ENCODE measurements around the gene PCBP2.

Gene PCBP2

DNA sequence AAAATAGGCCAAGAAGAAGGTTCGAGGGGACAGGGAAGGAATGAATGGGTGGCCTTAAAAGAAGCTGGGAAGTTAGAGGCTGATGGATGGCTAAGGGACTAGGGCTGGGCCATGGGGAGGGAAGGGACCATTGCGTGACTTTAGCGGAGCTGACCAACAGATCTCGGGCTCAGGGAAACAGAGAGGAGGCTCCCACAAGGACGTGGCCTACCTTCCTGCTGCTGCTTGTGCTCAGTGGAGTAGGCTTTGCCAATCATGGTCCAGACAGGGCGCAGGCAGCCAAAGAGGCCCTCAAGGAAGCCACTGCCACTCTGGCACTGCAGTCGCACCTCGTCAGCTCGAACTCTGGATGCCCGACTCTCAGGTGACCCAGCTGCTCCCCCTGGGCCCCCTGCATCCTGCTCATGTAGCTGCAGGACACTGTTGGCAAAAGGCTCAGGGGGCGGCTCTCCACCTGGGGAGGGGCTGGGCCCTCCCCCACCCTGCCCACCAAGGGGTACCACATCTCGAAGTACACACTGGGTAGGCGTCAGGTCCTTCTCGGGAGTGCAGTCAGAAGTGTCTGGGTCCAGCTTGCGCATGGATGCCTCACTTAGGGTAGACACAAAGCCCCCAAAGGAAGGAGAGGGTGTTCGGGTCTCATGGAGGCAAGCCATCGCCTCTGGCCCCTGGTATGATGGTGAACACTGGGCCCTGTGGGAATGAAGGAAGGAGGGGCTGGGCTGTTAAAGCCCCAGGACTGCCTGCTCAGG, 35.0 kb downstream of the PCBP2 start:
- peak overlapping the region in 2 of 21 experiments; percentile 12 to 56 for H3K27ac ChIP-seq

DNA sequence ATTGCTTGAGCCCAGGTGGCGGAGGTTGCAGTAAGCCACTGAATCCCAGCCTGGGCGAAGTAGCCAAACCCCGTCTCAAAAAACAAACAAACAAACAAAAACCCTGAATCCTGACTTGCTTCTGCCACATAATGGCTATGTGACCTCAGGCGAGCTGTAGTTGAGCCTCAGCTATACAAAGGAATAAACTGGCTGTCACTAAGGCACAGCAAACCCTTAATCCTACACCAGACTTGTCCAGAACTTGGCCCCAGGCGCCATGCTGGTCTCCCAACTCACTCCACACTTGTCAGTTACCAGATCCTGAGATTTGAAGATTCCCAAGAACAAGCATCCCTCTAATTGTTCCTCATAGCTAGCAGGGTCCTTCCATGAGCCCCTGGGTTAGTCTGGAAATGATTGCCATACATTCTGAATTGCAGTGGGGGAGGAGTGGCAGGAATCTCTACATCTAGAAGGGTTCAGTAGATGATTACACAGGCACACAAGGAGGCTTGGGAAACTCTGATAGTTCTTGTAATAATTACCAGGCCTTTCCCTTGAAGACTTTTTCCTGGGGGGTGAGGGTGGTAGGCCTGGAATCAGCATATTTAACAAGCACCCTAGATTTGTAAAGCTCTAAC, 37.5 kb downstream of the PCBP2 start:
- no peak overlapping the region for H3K27ac ChIP-seq
- no peak overlapping the region for H3K4me3 ChIP-seq

More for the DNA sequence above, 35.0 kb downstream of the PCBP2 start:
- no peak overlapping the region for H3K4me3 ChIP-seq

DNA sequence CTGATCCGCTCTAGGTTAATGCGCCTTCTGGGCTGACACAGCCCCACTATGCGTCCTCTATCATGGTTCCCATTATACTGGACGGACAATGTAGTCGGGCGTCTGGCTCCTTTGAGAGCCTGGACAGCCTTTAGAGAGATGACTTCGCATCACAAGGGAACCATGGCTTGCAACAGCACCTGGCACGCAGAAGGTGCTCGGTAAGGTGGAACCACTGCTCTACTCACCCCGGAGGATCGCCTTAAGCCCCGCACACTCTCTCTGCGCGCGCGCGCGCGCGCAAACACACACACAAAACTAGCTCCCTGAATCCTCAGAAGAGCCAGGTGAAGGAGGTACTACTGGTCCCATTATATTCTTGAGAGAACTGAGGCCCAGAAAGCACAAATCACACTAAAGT, 40.3 kb downstream of the PCBP2 start:
- H3K27ac ChIP-seq, result peak overlapping the region in 20 of 21 experiments; percentile 39 to 88 (median 78)
- peak overlapping the region in 6 of 7 experiments; percentile 35 to 58 (median 45) for H3K4me3 ChIP-seq

DNA sequence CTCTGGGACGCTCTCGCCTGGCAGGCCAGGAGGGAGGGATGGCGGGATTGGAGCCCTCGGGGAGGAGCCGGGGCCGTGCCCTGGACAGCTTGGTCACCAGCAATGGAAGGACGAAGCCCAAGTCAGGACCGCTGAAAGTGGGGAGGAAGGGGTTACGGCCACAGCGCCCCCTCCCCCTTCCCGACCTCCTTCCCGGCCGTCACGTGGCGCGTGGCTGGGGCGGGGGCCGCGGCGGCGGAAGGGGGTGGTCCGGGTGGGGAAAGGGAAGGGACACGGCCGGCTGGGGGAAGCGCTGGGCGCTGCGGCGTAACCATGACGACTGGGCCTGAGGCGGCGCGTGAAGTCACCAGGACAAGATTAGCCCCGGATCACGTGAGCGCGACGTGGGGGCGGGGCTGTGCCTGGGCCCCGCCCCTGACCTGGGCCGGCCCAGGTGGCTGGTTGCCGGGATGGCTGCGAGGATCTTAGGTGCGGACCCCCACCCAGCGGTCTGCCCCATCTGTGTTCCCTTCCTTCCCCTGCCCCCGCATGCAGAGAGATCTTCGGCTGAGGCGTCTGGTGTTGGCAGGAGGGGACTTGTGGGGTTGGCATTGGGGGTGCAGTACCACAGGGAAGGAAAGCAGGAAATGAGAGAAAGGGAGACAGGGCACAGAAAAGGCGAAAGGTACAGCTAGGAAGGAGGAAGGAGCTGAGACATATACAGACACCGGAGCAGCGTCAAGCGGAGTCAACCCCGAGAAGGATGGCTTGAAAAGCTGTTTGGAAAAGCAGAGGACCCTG, 41.1 kb downstream of the PCBP2 start:
- peak overlapping the region; percentile 39 to 88 (median 78) for H3K27ac ChIP-seq
- H3K4me3 ChIP-seq, result peak overlapping the region; percentile 29 to 58 (median 44)

DNA sequence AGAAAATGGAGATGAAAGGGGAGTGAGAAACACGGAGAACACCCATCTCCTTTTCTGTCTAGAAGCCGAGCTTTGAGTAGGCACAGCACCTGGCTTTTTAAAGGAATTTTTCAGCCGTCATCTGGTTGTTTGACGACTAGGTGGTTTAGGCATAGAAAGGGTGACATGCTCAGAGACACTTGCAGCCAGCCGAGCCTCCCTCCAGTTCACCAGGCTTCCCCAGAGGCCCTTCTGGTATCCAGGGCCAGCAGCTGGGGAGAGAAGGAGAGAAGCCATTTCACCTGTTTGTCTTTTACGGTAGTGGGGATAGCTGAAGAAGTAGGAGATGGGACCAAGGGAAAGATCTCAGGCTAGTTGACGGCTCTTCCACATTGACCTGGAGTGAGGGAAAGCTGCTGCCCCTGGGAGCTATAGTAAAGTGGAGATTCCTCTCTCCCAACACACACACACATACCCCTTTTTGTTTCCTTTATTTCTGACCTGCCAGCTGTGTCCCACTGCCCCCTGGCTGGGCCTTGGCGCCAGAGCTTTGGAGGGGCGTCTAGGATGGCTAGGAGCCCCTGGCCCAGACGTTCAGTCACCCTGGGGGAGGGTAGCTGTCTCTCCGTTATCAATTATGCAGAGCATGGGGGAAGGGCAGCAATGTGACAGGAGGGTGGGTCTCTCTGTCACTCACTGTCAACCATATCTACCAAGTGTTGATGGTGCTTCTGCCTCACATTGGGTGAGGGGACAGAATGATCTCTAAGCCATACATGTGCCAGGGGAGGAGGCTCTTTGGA, 41.9 kb downstream of the PCBP2 start:
- H3K4me3 ChIP-seq, result peak overlapping the region in 6 of 7 experiments; percentile 35 to 58 (median 45)
- peak overlapping the region in 18 of 21 experiments; percentile 59 to 88 (median 79) for H3K27ac ChIP-seq

DNA sequence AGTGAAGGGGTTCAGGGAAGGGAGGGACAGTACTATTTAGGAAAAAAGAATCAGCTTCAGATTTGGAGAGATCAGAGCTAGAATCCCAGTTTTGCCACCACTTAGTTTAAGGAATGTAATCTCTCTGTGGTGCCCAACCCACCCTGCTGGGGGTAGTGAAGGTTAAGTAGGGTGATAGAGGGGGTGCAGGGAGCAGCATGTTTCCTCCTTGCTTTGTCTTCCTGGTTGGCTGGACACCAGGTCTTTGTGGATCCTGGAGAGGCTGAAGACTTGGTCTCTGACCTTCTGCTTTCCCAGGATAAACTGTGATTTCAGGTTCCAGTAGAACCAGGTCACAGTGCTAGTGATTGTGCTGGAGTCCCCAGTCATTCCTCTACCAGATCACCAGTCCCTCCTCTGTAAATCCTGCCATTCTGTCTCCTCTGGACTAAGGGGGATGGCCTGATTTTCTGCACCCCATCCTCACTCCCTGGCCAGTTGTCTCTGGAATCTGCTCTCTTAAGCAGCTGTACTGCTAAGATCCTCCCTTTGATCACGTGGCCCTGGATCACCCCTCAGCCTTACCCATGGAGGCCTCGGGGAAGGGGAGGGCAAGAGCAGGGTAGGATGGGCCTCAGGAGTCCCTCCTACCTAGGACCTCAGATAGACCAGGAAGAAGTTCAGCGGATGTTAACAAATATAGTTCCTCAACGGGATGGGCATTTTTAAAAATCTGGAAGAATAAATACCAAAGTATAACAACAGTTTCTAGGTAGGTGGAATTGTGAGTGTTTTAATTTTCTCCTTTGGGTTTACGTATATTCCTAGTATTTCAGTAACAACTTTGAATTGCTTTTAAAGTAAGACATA, 44.2 kb downstream of the PCBP2 start:
- H3K27ac ChIP-seq, result peak overlapping the region in 10 of 21 experiments; percentile 6 to 71 (median 58)
- no peak overlapping the region for H3K4me3 ChIP-seq

DNA sequence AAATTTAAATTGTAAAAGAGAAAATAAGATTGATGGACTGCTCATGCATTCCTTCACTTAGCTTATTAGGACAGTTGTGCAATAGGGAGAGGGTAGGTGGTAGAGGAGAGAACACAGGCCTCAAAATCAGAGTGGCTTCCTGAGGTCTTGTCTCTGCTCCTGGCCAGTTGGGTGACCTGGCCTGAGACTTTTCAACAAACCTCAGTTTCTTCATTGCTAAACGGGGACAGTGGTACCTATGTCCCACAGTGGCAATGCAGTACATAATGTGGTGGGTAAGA, 44.8 kb downstream of the PCBP2 start:
- Histone ChIP-seq H3K27ac (peak overlapping the region in 7 of 21 experiments; percentile 6 to 71 (median 49)), H3K4me3 (no peak overlapping the region)

DNA sequence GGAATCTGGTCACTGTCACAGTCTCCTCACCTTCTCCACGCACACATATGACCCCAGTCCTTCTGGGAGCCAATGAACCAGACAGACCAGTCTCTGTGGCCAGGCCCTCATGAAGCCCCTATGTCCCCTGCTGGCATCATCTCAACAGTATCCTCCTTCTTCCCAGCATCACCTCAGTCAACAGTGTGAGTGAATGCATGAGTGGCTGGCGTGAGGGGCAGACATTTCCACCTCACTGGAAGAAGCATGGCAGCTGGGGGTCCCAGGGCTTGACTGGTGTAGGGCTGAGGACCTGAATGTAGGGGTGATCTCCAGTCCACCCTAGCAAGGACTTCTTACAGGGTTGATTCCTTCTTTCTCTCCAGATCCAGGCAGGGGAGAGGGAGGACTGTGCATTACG, 45.6 kb downstream of the PCBP2 start:
- Histone ChIP-seq H3K4me3 (no peak overlapping the region), H3K27ac (peak overlapping the region in 3 of 21 experiments; percentile 5 to 49 (median 8))

DNA sequence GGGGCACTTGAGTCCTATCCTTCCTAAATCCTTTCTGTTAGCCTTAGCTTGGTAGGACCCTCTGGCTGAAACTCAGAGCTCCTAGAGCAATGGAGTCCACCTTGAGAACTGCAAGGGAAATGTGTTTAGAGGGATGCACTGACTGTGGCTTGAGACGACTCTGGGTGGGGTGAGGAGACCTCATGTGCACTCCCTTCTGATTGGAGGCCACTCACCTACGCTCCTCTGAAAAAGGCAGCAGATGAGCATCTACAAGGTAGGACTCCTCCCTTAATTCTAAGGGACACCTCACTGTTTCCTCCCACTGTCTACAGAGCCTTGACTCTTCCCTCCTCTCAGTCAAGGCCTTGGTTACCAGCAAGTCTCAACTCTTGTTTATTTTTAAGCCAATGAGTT, 46.3 kb downstream of the PCBP2 start:
- Histone ChIP-seq H3K4me3 (peak overlapping the region in 1 of 7 experiments; percentile 70), H3K27ac (peak overlapping the region in 5 of 21 experiments; percentile 12 to 95 (median 91))

DNA sequence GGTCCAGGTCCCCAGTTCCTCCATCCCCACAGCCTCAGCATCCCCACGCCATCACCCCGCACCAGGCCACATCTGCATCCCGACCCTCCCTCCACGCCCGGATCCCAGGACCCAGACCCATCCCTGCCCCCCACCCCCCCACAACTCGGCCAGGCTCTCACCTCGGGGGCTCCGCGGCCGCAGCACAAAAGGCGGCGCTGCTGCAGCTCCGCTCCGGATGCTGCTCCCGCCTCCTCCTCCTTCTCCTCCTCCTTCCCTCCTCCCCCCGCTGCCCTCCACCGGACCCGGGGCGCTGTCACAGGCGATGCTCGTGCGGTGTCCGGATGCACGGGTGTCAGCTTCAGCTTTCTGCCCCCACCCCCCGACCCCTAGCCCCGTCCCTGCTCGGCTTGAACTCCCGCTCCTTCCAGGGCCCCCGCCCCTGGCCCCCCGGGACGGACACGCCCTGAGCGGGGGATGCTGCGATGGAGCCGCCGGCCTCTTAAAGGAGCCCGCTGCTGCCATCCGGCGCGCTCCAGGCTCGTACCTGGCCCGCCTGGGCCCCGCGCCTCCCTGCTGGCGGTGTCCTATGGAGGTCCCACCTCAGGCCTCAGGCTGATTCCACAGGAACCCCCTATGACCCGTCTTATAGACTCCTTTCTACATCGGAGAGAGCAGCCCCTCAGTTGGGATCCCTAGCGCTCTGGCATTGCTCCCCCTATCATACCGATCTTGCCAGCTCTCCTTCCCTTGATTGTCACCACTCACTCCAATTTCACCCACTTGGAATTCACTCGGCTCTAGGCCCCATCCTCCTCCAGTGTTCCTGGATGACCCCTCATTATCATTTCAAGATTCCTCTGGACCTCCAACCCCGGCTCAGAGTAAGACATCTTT, 47.6 kb downstream of the PCBP2 start, which contains the start of gene MAP3K12:
TSS of gene MAP3K12 (minus strand) at position 193 of the 876 bp plus-strand sequence. CDS start 12,067 bp downstream, outside the sequence.
- Histone ChIP-seq H3K4me3 (peak within 1 kb of the TSS; percentile 59 to 70 (median 62)), H3K27ac (peak within 1 kb of the TSS; percentile 55 to 99 (median 95))

DNA sequence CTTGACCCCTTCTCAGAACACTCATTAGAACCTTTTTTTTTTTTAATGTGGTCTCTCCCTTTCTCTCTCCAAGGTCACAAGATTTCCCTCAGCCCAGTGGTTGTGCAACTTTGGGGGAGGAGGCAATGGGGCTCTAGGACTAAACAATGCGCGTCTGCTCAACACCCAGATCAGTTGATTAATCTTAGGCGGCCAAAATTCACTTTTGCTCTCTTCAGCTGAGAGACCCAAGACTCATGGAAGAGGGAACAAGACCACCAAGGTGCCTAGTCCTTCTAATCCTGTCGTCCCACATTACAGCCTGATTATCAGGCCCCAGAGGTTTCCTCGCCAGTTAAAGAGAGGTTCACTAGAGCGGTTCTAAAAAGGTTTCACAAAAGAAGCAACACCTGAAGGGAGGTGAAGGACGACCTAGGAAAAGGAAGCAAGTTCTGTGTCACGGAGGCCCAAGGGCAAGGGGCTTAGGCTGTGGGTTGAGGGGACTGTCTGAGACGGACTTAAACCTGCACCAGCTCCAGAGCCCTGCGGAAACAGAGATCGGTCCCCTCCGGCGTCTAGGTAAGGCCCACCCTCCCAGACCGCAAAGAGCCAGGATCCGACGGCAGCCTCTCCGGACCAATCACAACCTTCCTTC, 48.4 kb downstream of the PCBP2 start:
- H3K27ac ChIP-seq, result peak overlapping the region; percentile 55 to 99 (median 95)
- H3K4me3 ChIP-seq, result peak overlapping the region; percentile 59 to 70 (median 62)

DNA sequence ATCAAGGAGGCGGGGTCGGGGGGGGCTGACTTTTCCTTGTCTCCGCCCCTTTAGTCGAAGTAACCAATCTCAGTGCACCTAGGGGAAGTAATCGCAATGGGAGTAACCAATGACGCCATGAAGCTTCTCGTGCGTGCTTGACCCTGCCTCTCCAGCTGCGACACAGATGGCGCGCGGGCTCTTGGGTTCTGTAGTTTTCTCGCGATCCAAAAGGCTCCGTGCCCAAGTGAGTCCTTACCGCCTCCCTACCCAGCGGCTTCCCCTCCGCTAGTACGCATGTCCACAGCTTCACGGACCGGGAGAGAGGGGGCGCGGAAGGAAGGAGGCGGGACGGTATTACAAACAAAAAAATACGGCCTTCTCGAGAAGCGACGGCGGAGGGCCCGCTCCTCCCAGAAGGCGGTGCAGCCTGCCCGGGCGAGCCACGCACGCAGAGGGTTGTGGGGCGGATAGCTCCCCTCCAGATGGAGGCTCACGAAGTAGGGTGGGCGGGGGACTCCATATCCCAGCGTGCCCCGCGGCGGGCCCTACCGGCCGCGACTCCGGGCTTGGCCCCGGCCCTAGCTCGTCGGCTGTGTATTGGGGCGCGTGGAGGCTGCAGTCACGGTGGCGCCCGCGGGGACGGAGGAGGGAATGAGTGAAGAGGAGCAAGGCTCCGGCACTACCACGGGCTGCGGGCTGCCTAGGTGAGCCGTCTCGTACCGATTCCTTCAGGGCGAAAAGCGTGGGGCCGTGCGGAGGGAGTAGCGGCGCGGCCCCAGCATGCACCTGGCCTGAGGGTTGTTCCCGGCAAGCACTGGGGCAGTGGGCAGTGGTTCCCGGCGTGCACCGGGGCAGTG, 49.1 kb downstream of the PCBP2 start, which contains the start of gene TARBP2:
TSS of gene TARBP2 (plus strand) at position 508 of the 839 bp plus-strand sequence. CDS start at position 634, 126 bp downstream.
- Histone ChIP-seq H3K4me3 (peak within 1 kb of the TSS; percentile 59 to 70 (median 62)), H3K27ac (peak within 1 kb of the TSS; percentile 83 to 99 (median 95))

DNA sequence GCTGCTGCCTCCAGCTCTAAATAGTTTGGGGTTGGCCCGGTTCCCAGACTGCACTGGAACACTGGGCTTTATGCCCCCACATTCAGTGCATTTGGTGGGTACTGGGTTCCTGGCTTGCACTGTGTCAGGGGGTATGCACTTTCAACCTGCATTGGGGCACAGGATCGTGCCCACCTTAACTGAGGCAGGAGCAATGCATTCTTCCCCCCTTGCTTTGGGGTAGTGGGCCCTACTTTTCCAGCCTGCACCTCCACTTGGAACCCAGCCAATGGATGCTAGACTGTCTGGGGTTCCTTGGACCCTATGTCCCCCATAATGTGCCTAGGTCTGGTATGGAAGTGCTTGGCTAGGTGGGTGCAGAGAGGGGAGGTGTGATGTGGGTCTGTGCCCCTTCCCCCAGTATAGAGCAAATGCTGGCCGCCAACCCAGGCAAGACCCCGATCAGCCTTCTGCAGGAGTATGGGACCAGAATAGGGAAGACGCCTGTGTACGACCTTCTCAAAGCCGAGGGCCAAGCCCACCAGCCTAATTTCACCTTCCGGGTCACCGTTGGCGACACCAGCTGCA, 49.8 kb downstream of the PCBP2 start:
- Histone ChIP-seq H3K4me3 (peak overlapping the region; percentile 48 to 70 (median 62)), H3K27ac (peak overlapping the region in 20 of 21 experiments; percentile 88 to 99 (median 95))

DNA sequence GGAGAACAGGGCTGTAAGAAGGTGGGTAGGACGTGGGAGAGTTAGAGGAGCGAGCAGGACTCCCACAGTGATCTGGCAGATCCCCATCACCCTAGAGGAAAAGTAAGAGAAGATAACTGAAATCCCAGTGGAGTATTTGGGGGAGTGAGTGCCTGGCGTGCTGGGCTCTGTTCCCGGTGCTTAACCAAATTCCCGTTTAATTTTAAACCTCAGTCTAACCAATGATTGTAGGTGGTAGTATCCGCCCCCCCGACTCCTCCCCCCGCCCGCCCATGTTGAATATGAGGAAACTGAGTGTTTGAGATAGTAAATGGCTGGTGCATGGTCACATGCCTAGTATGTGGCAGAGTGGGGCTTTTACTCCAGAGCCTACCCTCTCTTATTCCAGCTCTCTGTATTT, 50.4 kb downstream of the PCBP2 start:
- Histone ChIP-seq H3K27ac (peak overlapping the region in 16 of 21 experiments; percentile 9 to 98 (median 90)), H3K4me3 (peak overlapping the region in 1 of 7 experiments; percentile 60)

DNA sequence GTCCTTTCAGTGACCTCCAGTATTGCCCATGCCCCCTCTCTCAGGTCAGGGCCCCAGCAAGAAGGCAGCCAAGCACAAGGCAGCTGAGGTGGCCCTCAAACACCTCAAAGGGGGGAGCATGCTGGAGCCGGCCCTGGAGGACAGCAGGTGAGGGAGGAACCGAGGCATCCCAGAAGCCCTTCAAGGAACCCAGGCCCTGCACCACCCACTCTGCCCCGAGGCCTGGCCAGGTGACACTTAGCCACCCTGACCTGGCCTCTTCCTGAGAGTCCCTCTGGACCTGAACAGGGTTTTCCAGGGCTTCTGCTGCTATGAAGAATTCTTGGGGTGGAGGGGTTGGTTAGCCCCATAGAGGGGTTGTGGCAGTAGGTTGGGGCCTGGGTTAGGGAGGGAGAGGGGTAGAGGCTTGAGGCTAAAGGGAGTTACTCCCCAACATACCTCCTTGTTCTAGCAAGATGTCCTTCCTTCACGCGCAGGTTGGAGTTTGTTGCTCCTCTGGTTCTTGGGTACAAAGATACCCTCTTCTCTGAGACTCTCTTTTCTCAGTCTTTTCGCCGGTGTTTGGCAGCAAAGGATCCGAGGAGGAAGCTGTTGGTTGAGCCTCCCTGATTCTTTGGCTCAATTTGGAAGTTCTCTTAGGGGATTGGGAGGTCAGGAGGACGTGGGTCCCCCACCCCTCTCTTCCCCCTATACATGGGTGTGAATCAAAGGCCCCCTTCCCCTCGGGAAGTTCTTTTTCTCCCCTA, 51.3 kb downstream of the PCBP2 start:
- H3K4me3 ChIP-seq, result no peak overlapping the region
- peak overlapping the region in 11 of 21 experiments; percentile 9 to 98 (median 53) for H3K27ac ChIP-seq

Measured in skin epidermis (tissue), 12 donors.